IMR-90 (cell line): ENCODE results near the gene CHRNA5. TPM values are rescaled to one million over a fixed set of nuclear protein-coding genes. Genes with fewer than 3 reads are reported as not detected.

Source experiments
- ATAC-seq: fragments of 200-7000 bp; cut with Tn5 transposase; 2 replicates; pipeline ENCODE4 v1.9.1; 2020; ENCODE audit warnings: low read depth, mild to moderate bottlenecking, moderate library complexity
- BruUV-seq: library from RNA; stranded (reverse); fragments of 400-500 nt; replicated peaks from 2 replicates; lab custom pipeline; 2021; lab: Mats Ljungman, UMichigan
- CTCF ChIA-PET: fragments of 300-600 bp; formaldehyde crosslinking; extraction: SDS; loops from one replicate; lab custom pipeline; 2021; ENCODE audit warnings: antibody characterized with exemption; lab: Yijun Ruan, JAX
- POLR2A ChIA-PET: fragments of 300-600 bp; sonication (Branson Sonifier 250); formaldehyde crosslinking; loops from one replicate; lab custom pipeline; 2022; ENCODE audit warnings: antibody characterized with exemption; ENCODE audit not compliant: unreplicated experiment; lab: Charles Lee
- DNase-seq: peaks from one replicate; pipeline ENCODE4 v3.0.0; 2013
- H2AFZ ChIP-seq: replicated peaks from 2 replicates; pipeline ENCODE3; 2013; ENCODE audit warnings: low read length, mild to moderate bottlenecking; ENCODE audit not compliant: poor library complexity
- H2AK5ac ChIP-seq: 2 replicates; pipeline ENCODE4 v1.6.1; 2013; ENCODE audit warnings: low read depth, low read length, inconsistent platforms
- H2AK9ac ChIP-seq: replicated peaks from 2 replicates; pipeline ENCODE3; 2013; ENCODE audit warnings: mild to moderate bottlenecking, low read depth, low read length, moderate library complexity; ENCODE audit not compliant: poor library complexity
- H2BK120ac ChIP-seq: 2 replicates; pipeline ENCODE4 v1.6.1; 2013; ENCODE audit warnings: low read depth, low read length, inconsistent platforms
- H2BK15ac ChIP-seq: 3 replicates; pipeline ENCODE4 v1.6.1; 2013; ENCODE audit warnings: low read depth, low read length, inconsistent platforms
- H2BK20ac ChIP-seq: 2 replicates; pipeline ENCODE4 v1.6.1; 2013; ENCODE audit warnings: low read depth, mild to moderate bottlenecking, inconsistent platforms, low read length, moderate library complexity
- H2BK5ac ChIP-seq: 2 replicates; pipeline ENCODE4 v1.6.1; 2013; ENCODE audit warnings: mild to moderate bottlenecking, low read depth, low read length, inconsistent platforms; ENCODE audit not compliant: poor library complexity, severe bottlenecking
- H3K14ac ChIP-seq: replicated peaks from 2 replicates; pipeline ENCODE4 v1.6.1; 2013; ENCODE audit warnings: low read depth, low read length, inconsistent platforms
- H3K18ac ChIP-seq: 2 replicates; pipeline ENCODE4 v1.6.1; 2013; ENCODE audit warnings: low read depth, low read length, control low read depth
- H3K23ac ChIP-seq: 2 replicates; pipeline ENCODE4 v1.6.1; 2013; ENCODE audit warnings: low read depth, low read length, inconsistent platforms
- H3K27ac ChIP-seq: 2 replicates; pipeline ENCODE4 v1.5.1; 2013; ENCODE audit warnings: mild to moderate bottlenecking, control low read depth, low read length; ENCODE audit not compliant: insufficient read depth
- H3K27me3 ChIP-seq: 2 replicates; pipeline ENCODE4 v1.6.1; 2013; ENCODE audit warnings: low read length; ENCODE audit not compliant: control insufficient read depth, insufficient read depth
- H3K36me3 ChIP-seq: 2 replicates; pipeline ENCODE4 v1.6.1; 2013; ENCODE audit warnings: low read length, mixed read lengths; ENCODE audit not compliant: control insufficient read depth, insufficient read depth
- H3K4ac ChIP-seq: 2 replicates; pipeline ENCODE4 v1.6.1; 2013; ENCODE audit warnings: low read depth, low read length, inconsistent platforms
- H3K4me1 ChIP-seq: 2 replicates; pipeline ENCODE4 v1.6.1; 2013; ENCODE audit warnings: low read length, mixed read lengths; ENCODE audit not compliant: control insufficient read depth, insufficient read depth
- H3K4me2 ChIP-seq: 2 replicates; pipeline ENCODE4 v1.6.1; 2013; ENCODE audit warnings: low read depth, mild to moderate bottlenecking, control low read depth, low read length, moderate library complexity
- H3K4me3 ChIP-seq: 2 replicates; pipeline ENCODE4 v1.5.1; 2013; ENCODE audit warnings: low read depth, mild to moderate bottlenecking, control low read depth, low read length, moderate library complexity; ENCODE audit not compliant: insufficient read depth
- H3K56ac ChIP-seq: 2 replicates; pipeline ENCODE4 v1.6.1; 2013; ENCODE audit warnings: low read length, inconsistent platforms; ENCODE audit not compliant: insufficient read depth; ENCODE audit errors: extremely low read depth
- H3K79me1 ChIP-seq, 2 experiments: 2 replicates each; pipeline ENCODE4 v1.6.1; 2013; ENCODE audit warnings: low read length in 2 of 2, inconsistent platforms in 1 of 2, low read depth in 1 of 2
- H3K9ac ChIP-seq: 2 replicates; pipeline ENCODE4 v1.6.1; 2013; ENCODE audit warnings: low read depth, low read length, control low read depth
- H3K9me1 ChIP-seq: 2 replicates; pipeline ENCODE4 v1.6.1; 2013; ENCODE audit warnings: low read length, inconsistent platforms; ENCODE audit not compliant: insufficient read depth
- H3K9me3 ChIP-seq: 2 replicates; pipeline ENCODE4 v1.6.1; 2013; ENCODE audit warnings: low read length; ENCODE audit not compliant: control insufficient read depth, insufficient read depth
- H4K20me1 ChIP-seq: 2 replicates; pipeline ENCODE4 v1.6.1; 2013; ENCODE audit warnings: low read length, inconsistent platforms; ENCODE audit not compliant: insufficient read depth
- H4K5ac ChIP-seq: 2 replicates; pipeline ENCODE4 v1.6.1; 2013; ENCODE audit warnings: mild to moderate bottlenecking, low read depth, low read length, control low read depth
- H4K8ac ChIP-seq, 2 experiments: 2 replicates each; pipeline ENCODE4 v1.6.1; 2013; ENCODE audit warnings: low read depth in 2 of 2, low read length in 2 of 2, control low read depth in 1 of 2, inconsistent platforms in 1 of 2
- H4K91ac ChIP-seq: 2 replicates; pipeline ENCODE4 v1.6.1; 2013; ENCODE audit warnings: low read depth, low read length, inconsistent platforms; ENCODE audit not compliant: insufficient read depth
- CEBPB ChIP-seq: IDR thresholded peaks from 2 replicates; pipeline ENCODE4 v1.6.1; 2012; ENCODE audit warnings: low read depth, low read length, improper control_type of control experiment
- CHD1 ChIP-seq: IDR thresholded peaks from 2 replicates; pipeline ENCODE4 v1.6.1; 2012; ENCODE audit warnings: low read depth, low read length, improper control_type of control experiment
- FOS ChIP-seq: fragments of 150-350 bp; IDR thresholded peaks from 2 replicates; pipeline ENCODE4 v1.6.1; 2016; ENCODE audit warnings: low read depth, low read length
- MAZ ChIP-seq: IDR thresholded peaks from 2 replicates; pipeline ENCODE4 v1.6.1; 2012; ENCODE audit warnings: low read depth, mild to moderate bottlenecking, low read length, improper control_type of control experiment, moderate library complexity, borderline replicate concordance
- MXI1 ChIP-seq: IDR thresholded peaks from 2 replicates; pipeline ENCODE4 v1.6.1; 2012; ENCODE audit warnings: low read depth, mild to moderate bottlenecking, low read length, moderate library complexity, borderline replicate concordance
- NFE2L2 ChIP-seq: fragments of 150-350 bp; IDR thresholded peaks from 2 replicates; pipeline ENCODE4 v1.6.1; 2016; ENCODE audit warnings: low read depth, mild to moderate bottlenecking, low read length
- POLR2A ChIP-seq: IDR thresholded peaks from 2 replicates; pipeline ENCODE4 v1.6.1; 2012; ENCODE audit warnings: mild to moderate bottlenecking, low read depth, low read length
- RAD21 ChIP-seq: IDR thresholded peaks from 2 replicates; pipeline ENCODE4 v1.6.1; 2012; ENCODE audit warnings: low read length, improper control_type of control experiment
- SMC3 ChIP-seq: fragments of 150-350 bp; IDR thresholded peaks from 2 replicates; pipeline ENCODE4 v1.6.1; 2016; ENCODE audit warnings: low read depth, mild to moderate bottlenecking, antibody characterized with exemption, low read length, moderate library complexity
- WGBS, 2 experiments: methylation state at CpG; one replicate each; pipeline versions ENCODE4 v1.1.5 to v1.1.7; 2013; ENCODE audit warnings: missing lambda C conversion rate in 2 of 2; ENCODE audit not compliant: insufficient read length in 1 of 2; ENCODE audit errors: extremely low coverage in 2 of 2; 5-methylcytosine and 5-hydroxymethylcytosine counted together
- dilution Hi-C: fragments of 300-500 bp; cut with HindIII; formaldehyde crosslinking; loops from one replicate; pipeline ENCODE4 v1.14.3; 2018; ENCODE audit warnings: low sequenced_read_pairs; ENCODE audit not compliant: unreplicated experiment
- in situ Hi-C: fragments of 300-500 bp; cut with MboI; formaldehyde crosslinking; loops from 3 replicates; pipeline ENCODE4 v1.14.3; 2019; ENCODE audit warnings: low sequenced_read_pairs, inconsistent platforms, mixed read lengths
- intact Hi-C: fragments of 100-400 bp; cut with micrococcal nuclease; formaldehyde crosslinking; loops from 2 replicates; pipeline ENCODE4 v1.10.0; 2022
- polyA plus RNA-seq, 3 experiments: library from polyadenylated mRNA; depleted of rRNA; stranded (reverse); fragments of >200 nt; gene quantifications; 2 replicates each; pipeline ENCODE4 v1.2.3, GENCODE V29; 2012; ENCODE audit warnings: low replicate concordance in 1 of 3
- total RNA-seq: library from RNA; depleted of rRNA; stranded (reverse); fragments of >200 nt; gene quantifications from 2 replicates; pipeline ENCODE4 v1.2.3, GENCODE V29; 2012
- TF ChIP-seq, protein P1 (sequence below): conservative IDR thresholded peaks from 2 replicates; pipeline ENCODE4 v1.5.1; 2012; ENCODE audit warnings: mild to moderate bottlenecking, low read depth, low read length, improper control_type of control experiment

The CHRNA5 gene
- total and polyA plus RNA-seq, 2 of the 4 experiments (the other 2 are of a cell fraction) = 0.54 to 0.94 TPM

DNA sequence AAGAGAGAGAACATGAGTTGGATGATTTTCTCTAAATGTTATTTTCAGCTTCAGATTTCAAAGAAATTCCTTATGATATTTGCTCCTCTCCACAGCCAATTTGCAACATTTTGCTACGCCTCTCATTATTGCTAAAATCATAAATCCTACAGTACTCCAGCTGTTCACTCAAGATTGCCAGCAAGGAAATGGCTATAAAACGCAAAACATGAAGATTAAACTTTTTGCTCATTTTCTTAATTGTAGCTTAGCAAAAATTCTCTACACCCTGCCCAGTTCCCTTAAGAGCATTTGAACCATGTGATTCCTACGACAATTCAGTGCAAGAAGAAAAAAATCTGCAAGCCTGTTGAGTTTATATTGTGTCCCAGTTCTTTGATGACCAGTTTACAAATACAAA lies 48.7 kb downstream of the CHRNA5 start:
- DNase-seq (no peak), ATAC-seq (no peak)
- H3K4me1 ChIP-seq = no peaks in the 10 kb centered on the region
- dilution Hi-C loops (no loop called here), in situ Hi-C loops (no loop called here), intact Hi-C loops (loop anchor here (10.0 kb wide), 1 partner anchor 271 kb away; no protein-coding TSS in a partner anchor)
- H3K4me3 ChIP-seq = no peak overlapping the region
- no peak overlapping the region for H3K9ac ChIP-seq
- peaks cover 7% of the 10 kb centered on the region for H3K27me3 ChIP-seq
- no peak overlapping the region for H2BK20ac ChIP-seq
- H3K27ac ChIP-seq = no peak overlapping the region
- no peak overlapping the region for H3K4me2 ChIP-seq
- H2AFZ ChIP-seq = no peak overlapping the region
- H4K20me1 ChIP-seq = peaks cover 5% of the 10 kb centered on the region
- H3K36me3 ChIP-seq = no peaks in the 10 kb centered on the region
- no peak overlapping the region for H2AK9ac ChIP-seq
- H3K23ac ChIP-seq = no peak overlapping the region
- H2BK120ac ChIP-seq = no peak overlapping the region
- H3K14ac ChIP-seq = no peak overlapping the region
- H2AK5ac ChIP-seq = no peak overlapping the region
- H4K91ac ChIP-seq = no peak overlapping the region
- BruUV-seq = no TSS peak
- TF ChIP-seq CHD1 (no peak), MXI1 (no peak), NFE2L2 (no peak), MAZ (no peak), RAD21 (no peak), CEBPB (no peak), SMC3 (no peak), FOS (no peak), POLR2A (no peak)
- TF ChIP-seq, protein P1, sequence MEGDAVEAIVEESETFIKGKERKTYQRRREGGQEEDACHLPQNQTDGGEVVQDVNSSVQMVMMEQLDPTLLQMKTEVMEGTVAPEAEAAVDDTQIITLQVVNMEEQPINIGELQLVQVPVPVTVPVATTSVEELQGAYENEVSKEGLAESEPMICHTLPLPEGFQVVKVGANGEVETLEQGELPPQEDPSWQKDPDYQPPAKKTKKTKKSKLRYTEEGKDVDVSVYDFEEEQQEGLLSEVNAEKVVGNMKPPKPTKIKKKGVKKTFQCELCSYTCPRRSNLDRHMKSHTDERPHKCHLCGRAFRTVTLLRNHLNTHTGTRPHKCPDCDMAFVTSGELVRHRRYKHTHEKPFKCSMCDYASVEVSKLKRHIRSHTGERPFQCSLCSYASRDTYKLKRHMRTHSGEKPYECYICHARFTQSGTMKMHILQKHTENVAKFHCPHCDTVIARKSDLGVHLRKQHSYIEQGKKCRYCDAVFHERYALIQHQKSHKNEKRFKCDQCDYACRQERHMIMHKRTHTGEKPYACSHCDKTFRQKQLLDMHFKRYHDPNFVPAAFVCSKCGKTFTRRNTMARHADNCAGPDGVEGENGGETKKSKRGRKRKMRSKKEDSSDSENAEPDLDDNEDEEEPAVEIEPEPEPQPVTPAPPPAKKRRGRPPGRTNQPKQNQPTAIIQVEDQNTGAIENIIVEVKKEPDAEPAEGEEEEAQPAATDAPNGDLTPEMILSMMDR = no peak
- H3K9me3 ChIP-seq = no peaks in the 10 kb centered on the region
- WGBS, 2 experiments = no CpG with 5 or more reads among the region's 3 CpGs
- no peak overlapping the region for H4K8ac ChIP-seq
- no peak overlapping the region for H3K4ac ChIP-seq
- no peak overlapping the region for H4K5ac ChIP-seq
- H2BK5ac ChIP-seq = no peak overlapping the region
- no peaks in the 10 kb centered on the region for H3K9me1 ChIP-seq
- ChIA-PET POLR2A (no interaction called here), CTCF (interaction anchor here (1.1 kb wide), 1 partner anchor 95 kb away, joined by 4 read pairs; no protein-coding TSS in a partner anchor)
- H3K56ac ChIP-seq = no peak overlapping the region
- H3K18ac ChIP-seq = no peak overlapping the region
- no peak overlapping the region for H2BK15ac ChIP-seq
- no peaks in the 10 kb centered on the region for H3K79me1 ChIP-seq
